ENCODE data around the gene ZNF14.

GRCh38 chr19:19662871-19663255 is 70.0 kb downstream of the ZNF14 start:
- no peak for TF ChIP-seq EZH2 (optimal IDR thresholded peaks at IDR 0.05; ENCODE audit: low read depth, low read length)
- TF ChIP-seq, protein P1, sequence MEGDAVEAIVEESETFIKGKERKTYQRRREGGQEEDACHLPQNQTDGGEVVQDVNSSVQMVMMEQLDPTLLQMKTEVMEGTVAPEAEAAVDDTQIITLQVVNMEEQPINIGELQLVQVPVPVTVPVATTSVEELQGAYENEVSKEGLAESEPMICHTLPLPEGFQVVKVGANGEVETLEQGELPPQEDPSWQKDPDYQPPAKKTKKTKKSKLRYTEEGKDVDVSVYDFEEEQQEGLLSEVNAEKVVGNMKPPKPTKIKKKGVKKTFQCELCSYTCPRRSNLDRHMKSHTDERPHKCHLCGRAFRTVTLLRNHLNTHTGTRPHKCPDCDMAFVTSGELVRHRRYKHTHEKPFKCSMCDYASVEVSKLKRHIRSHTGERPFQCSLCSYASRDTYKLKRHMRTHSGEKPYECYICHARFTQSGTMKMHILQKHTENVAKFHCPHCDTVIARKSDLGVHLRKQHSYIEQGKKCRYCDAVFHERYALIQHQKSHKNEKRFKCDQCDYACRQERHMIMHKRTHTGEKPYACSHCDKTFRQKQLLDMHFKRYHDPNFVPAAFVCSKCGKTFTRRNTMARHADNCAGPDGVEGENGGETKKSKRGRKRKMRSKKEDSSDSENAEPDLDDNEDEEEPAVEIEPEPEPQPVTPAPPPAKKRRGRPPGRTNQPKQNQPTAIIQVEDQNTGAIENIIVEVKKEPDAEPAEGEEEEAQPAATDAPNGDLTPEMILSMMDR (IDR thresholded peaks at IDR 0.05; ENCODE audit: low read length): no peak

All from MM.1S (cell line).